Endothelial cell of umbilical vein (primary cell): ENCODE data around the gene LGALS7. TPM values are rescaled to one million over a fixed set of nuclear protein-coding genes. Genes with fewer than 3 reads are reported as not detected.

Source experiments
- BruUV-seq: library from RNA; stranded (reverse); fragments of 400-500 nt; replicated peaks from 2 replicates; lab custom pipeline; 2021; lab: Mats Ljungman, UMichigan
- CTCF ChIA-PET: fragments of 300-600, 350-600 bp; sonication (Branson Sonifier 250); formaldehyde crosslinking; loops from one replicate; lab custom pipeline; 2021; ENCODE audit warnings: antibody characterized with exemption, inconsistent platforms; lab: Charles Lee
- POLR2A ChIA-PET: fragments of 300-600, 350-600 bp; sonication (Branson Sonifier 250); formaldehyde crosslinking; loops from one replicate; lab custom pipeline; 2021; ENCODE audit warnings: antibody characterized with exemption, inconsistent platforms; lab: Charles Lee
- DNase-seq: peaks from one replicate; pipeline ENCODE4 v3.0.0-alpha.2; 2011; ENCODE audit warnings: low read depth, low spot score
- FAIRE-seq: peaks from 2 replicates; lab custom pipeline; 2011; peaks lifted over from hg19 to GRCh38; lab: Jason Lieb, UNC
- H2AFZ ChIP-seq: 2 replicates; pipeline ENCODE4 v1.6.0; 2012; ENCODE audit warnings: low read depth, low read length, control low read depth, inconsistent platforms
- H3K27ac ChIP-seq: 2 replicates; pipeline ENCODE4 v1.5.1; 2011; ENCODE audit warnings: low read depth, mild to moderate bottlenecking, control low read depth, low read length, moderate library complexity; ENCODE audit not compliant: insufficient read depth
- H3K27me3 ChIP-seq, 2 experiments: 2 replicates each; pipeline versions ENCODE4 v1.6.0 to v1.6.1; 2011; ENCODE audit warnings: low read length in 2 of 2, mixed read lengths in 1 of 2; ENCODE audit not compliant: control insufficient read depth in 2 of 2, insufficient read depth in 2 of 2
- H3K36me3 ChIP-seq, 2 experiments: 2 replicates in 1 of 2; 3 replicates in 1 of 2; pipeline ENCODE4 v1.5.1; 2011; ENCODE audit warnings: low read length in 2 of 2, mild to moderate bottlenecking in 1 of 2, moderate library complexity in 1 of 2; ENCODE audit not compliant: control insufficient read depth in 2 of 2, insufficient read depth in 2 of 2; ENCODE audit errors: extremely low read depth in 1 of 2
- H3K4me1 ChIP-seq: 3 replicates; pipeline ENCODE4 v1.5.1; 2011; ENCODE audit warnings: mild to moderate bottlenecking, low read length; ENCODE audit not compliant: control insufficient read depth, insufficient read depth; ENCODE audit errors: extremely low read depth
- H3K4me2 ChIP-seq: 2 replicates; pipeline ENCODE4 v1.6.1; 2011; ENCODE audit warnings: low read length, control low read depth, mixed read lengths; ENCODE audit not compliant: insufficient read depth
- H3K4me3 ChIP-seq, 3 experiments: fragments of 200-600 bp in 1 of 3; sonication (generic), shearing (Covaris generic) in 1 of 3; replicated peaks in 1 of 3; 2 replicates each; pipeline ENCODE4 v1.5.1; 2011 to 2016; ENCODE audit warnings: control low read depth in 3 of 3, low read length in 3 of 3, mild to moderate bottlenecking in 2 of 3, inconsistent platforms in 1 of 3, low read depth in 1 of 3, moderate library complexity in 1 of 3; ENCODE audit not compliant: insufficient read depth in 1 of 3
- H3K79me2 ChIP-seq: 2 replicates; pipeline ENCODE4 v1.6.0; 2012; ENCODE audit warnings: low read length, inconsistent platforms; ENCODE audit not compliant: control insufficient read depth, insufficient read depth
- H3K9ac ChIP-seq: replicated peaks from 2 replicates; pipeline ENCODE3; 2011; ENCODE audit warnings: low read length, control low read depth; ENCODE audit not compliant: insufficient read depth; ENCODE audit errors: extremely low read depth
- H3K9me1 ChIP-seq: replicated peaks from 3 replicates; pipeline ENCODE4 v1.6.0; 2011; ENCODE audit warnings: mild to moderate bottlenecking, low read length; ENCODE audit not compliant: control insufficient read depth, insufficient read depth; ENCODE audit errors: extremely low read depth
- H3K9me3 ChIP-seq: replicated peaks from 2 replicates; pipeline ENCODE4 v1.5.1; 2012; ENCODE audit warnings: low read length, inconsistent platforms; ENCODE audit not compliant: control insufficient read depth, insufficient read depth
- H4K20me1 ChIP-seq: replicated peaks from 2 replicates; pipeline ENCODE3; 2011; ENCODE audit warnings: mild to moderate bottlenecking, low read length; ENCODE audit not compliant: control insufficient read depth, insufficient read depth; ENCODE audit errors: extremely low read depth
- EZH2 ChIP-seq: IDR thresholded peaks from 2 replicates; pipeline ENCODE4 v1.6.1; 2012; ENCODE audit warnings: borderline replicate concordance, low read depth, mild to moderate bottlenecking, moderate library complexity, low read length, inconsistent platforms; ENCODE audit not compliant: severe bottlenecking
- GATA2 ChIP-seq: IDR thresholded peaks from 2 replicates; pipeline ENCODE4 v1.7.0; 2011; ENCODE audit warnings: low read depth, mild to moderate bottlenecking, moderate library complexity, mixed read lengths, low read length; ENCODE audit not compliant: insufficient read length, insufficient read depth
- JUN ChIP-seq: IDR thresholded peaks from 2 replicates; pipeline ENCODE4 v1.6.1; 2011; ENCODE audit warnings: borderline replicate concordance, low read depth; ENCODE audit not compliant: insufficient read length, insufficient read depth
- MAX ChIP-seq: IDR thresholded peaks from 2 replicates; pipeline ENCODE4 v1.6.1; 2011; ENCODE audit not compliant: insufficient read depth, insufficient read length
- POLR2A ChIP-seq: IDR thresholded peaks from 2 replicates; pipeline ENCODE4 v1.6.1; 2012; ENCODE audit warnings: low read depth, mild to moderate bottlenecking, control low read depth, low read length
- dilution Hi-C: fragments of 300-500 bp; cut with MboI; formaldehyde crosslinking; loops from one replicate; pipeline ENCODE4 v1.15.0; 2019; ENCODE audit warnings: low sequenced_read_pairs; ENCODE audit not compliant: extremely low pct_ligation_motif_present
- intact Hi-C: fragments of 100-400 bp; cut with micrococcal nuclease; formaldehyde crosslinking; loops from one replicate; pipeline ENCODE4 v1.10.0; 2022
- polyA plus RNA-seq, 4 experiments: library from polyadenylated mRNA; depleted of rRNA in 3 of 4; stranded (reverse) in 3 of 4; unstranded in 1 of 4; fragments of >200 nt; gene quantifications; 2 replicates each; pipeline versions ENCODE4 v1.2.1 to v1.2.3, GENCODE V29; 2011 to 2012; ENCODE audit warnings: missing spikeins in 1 of 4
- small RNA-seq: library from RNA; depleted of rRNA; stranded (forward); fragments of <200 nt; gene quantifications from one replicate; pipeline ENCODE3, GENCODE V24; 2012; ENCODE audit warnings: low replicate concordance, low read depth; ENCODE audit not compliant: insufficient read depth, insufficient read length
- total RNA-seq: library from RNA; stranded (reverse); gene quantifications from 2 replicates; pipeline ENCODE4 v1.2.3, GENCODE V29; 2021

LGALS7 gene
- total and polyA plus RNA-seq, 2 donors (not counting 3 experiments of a cell fraction or from before 2014, with no cell fraction given) = not detected

- Histone ChIP-seq H3K4me3 (no peak overlapping the region), H3K9me3 (no peaks in the 10 kb centered on the region), H3K79me2 (no peaks in the 10 kb centered on the region), H2AFZ (no peak overlapping the region), H3K9me1 (no peaks in the 10 kb centered on the region), H4K20me1 (no peaks in the 10 kb centered on the region), H3K9ac (no peak overlapping the region), H3K27me3 (no peaks in the 10 kb centered on the region), H3K4me2 (no peak overlapping the region), H3K4me1 (no peaks in the 10 kb centered on the region), H3K27ac (no peak overlapping the region), H3K36me3 (peaks cover 17 to 86% of the 10 kb centered on the region in 2 experiments)
- intact Hi-C loops = no loop called here
- no peak for FAIRE-seq
- TF ChIP-seq JUN = no peak
- TF ChIP-seq EZH2 = no peak
- TF ChIP-seq GATA2 = no peak
- no peak for TF ChIP-seq POLR2A
- no peak for TF ChIP-seq MAX
- POLR2A ChIA-PET = interaction anchor here (0.6 kb wide), 2 partner anchors 39 to 87 kb away, joined by 6 read pairs; no protein-coding TSS in a partner anchor
- CTCF ChIA-PET = interaction anchor here (1.2 kb wide), 1 partner anchor 103 kb away, joined by 3 read pairs; the partner anchor contains the start of gene EIF3K
- DNase-seq = no peak
- no TSS peak for BruUV-seq
- dilution Hi-C loops = no loop called here
These were observed 51.8 kb downstream of the LGALS7 start for GRCh38 chr19:38721496-38721895.

Small RNAs within 50 kb of the gene (small RNA-seq; reads per million reads assigned to genes)
- gene RNU6-140P = not detected

Other genes starting within 250 kb of the LGALS7 start
- gene MAP4K1, start 155.6 kb downstream of the LGALS7 start, total RNA-seq = 1.2 and 1.6 TPM in 2 replicates
- gene MAP4K1, start 155.6 kb downstream of the LGALS7 start, polyA plus RNA-seq = 0.12 and 0.14 TPM in 2 replicates
- 267 and 277 TPM in 2 replicates for gene EIF3K, start 154.3 kb downstream of the LGALS7 start, total RNA-seq
- gene EIF3K, start 154.3 kb downstream of the LGALS7 start, polyA plus RNA-seq = 584 and 644 TPM in 2 replicates
- 693 and 748 TPM in 2 replicates for gene ACTN4, start 125.9 kb downstream of the LGALS7 start, total RNA-seq
- gene ACTN4, start 125.9 kb downstream of the LGALS7 start, polyA plus RNA-seq = 313 and 329 TPM in 2 replicates
- not detected in 2 replicates for gene CAPN12, start 29.0 kb downstream of the LGALS7 start, total RNA-seq
- gene CAPN12, start 29.0 kb downstream of the LGALS7 start, polyA plus RNA-seq = 0.35 and 0.45 TPM in 2 replicates
- gene LGALS7B, start 15.7 kb upstream of the LGALS7 start, total RNA-seq = not detected in 2 replicates
- gene LGALS7B, start 15.7 kb upstream of the LGALS7 start, polyA plus RNA-seq = not detected in 2 replicates
- gene LGALS4, start 39.4 kb upstream of the LGALS7 start, total RNA-seq = 0.44 TPM in 1 of 2 replicates, not detected in the other
- 0.19 and 0.22 TPM in 2 replicates for gene LGALS4, start 39.4 kb upstream of the LGALS7 start, polyA plus RNA-seq
- 62.5 and 69.7 TPM in 2 replicates for gene ECH1, start 58.3 kb upstream of the LGALS7 start, total RNA-seq
- 71.8 and 74.1 TPM in 2 replicates for gene ECH1, start 58.3 kb upstream of the LGALS7 start, polyA plus RNA-seq
- gene HNRNPL, start 76.5 kb upstream of the LGALS7 start, total RNA-seq = 427 and 451 TPM in 2 replicates
- 243 and 305 TPM in 2 replicates for gene HNRNPL, start 76.5 kb upstream of the LGALS7 start, polyA plus RNA-seq
- 6.6 and 10.1 TPM in 2 replicates for gene RINL, start 104.8 kb upstream of the LGALS7 start, total RNA-seq
- gene RINL, start 104.8 kb upstream of the LGALS7 start, polyA plus RNA-seq = 4.7 and 5.3 TPM in 2 replicates
- 46.3 and 47.6 TPM in 2 replicates for gene SIRT2, start 126.1 kb upstream of the LGALS7 start, total RNA-seq
- gene SIRT2, start 126.1 kb upstream of the LGALS7 start, polyA plus RNA-seq = 72.5 and 76.4 TPM in 2 replicates
- gene NFKBIB, start 126.5 kb upstream of the LGALS7 start, total RNA-seq = 24.3 and 25.0 TPM in 2 replicates
- gene NFKBIB, start 126.5 kb upstream of the LGALS7 start, polyA plus RNA-seq = 30.8 and 39.6 TPM in 2 replicates
- gene CCER2, start 138.7 kb upstream of the LGALS7 start, total RNA-seq = not detected in 2 replicates
- 0.07 TPM in 1 of 2 replicates, not detected in the other for gene CCER2, start 138.7 kb upstream of the LGALS7 start, polyA plus RNA-seq
- 38.5 and 40.3 TPM in 2 replicates for gene SARS2, start 157.2 kb upstream of the LGALS7 start, total RNA-seq
- 43.7 and 58.6 TPM in 2 replicates for gene SARS2, start 157.2 kb upstream of the LGALS7 start, polyA plus RNA-seq
- 46.0 and 49.3 TPM in 2 replicates for gene MRPS12, start 157.4 kb upstream of the LGALS7 start, total RNA-seq
- gene MRPS12, start 157.4 kb upstream of the LGALS7 start, polyA plus RNA-seq = 86.3 and 127 TPM in 2 replicates
- 23.8 and 24.4 TPM in 2 replicates for gene FBXO17, start 202.2 kb upstream of the LGALS7 start, total RNA-seq
- 21.8 and 24.3 TPM in 2 replicates for gene FBXO17, start 202.2 kb upstream of the LGALS7 start, polyA plus RNA-seq